Measurements from ENCODE around the gene TMEM18. TPM values are rescaled to one million over a fixed set of nuclear protein-coding genes. Genes with fewer than 3 reads are reported as not detected.

TMEM18 gene
- total RNA-seq, 1 experiment from 2014 or later: 33.5 TPM

DNA sequence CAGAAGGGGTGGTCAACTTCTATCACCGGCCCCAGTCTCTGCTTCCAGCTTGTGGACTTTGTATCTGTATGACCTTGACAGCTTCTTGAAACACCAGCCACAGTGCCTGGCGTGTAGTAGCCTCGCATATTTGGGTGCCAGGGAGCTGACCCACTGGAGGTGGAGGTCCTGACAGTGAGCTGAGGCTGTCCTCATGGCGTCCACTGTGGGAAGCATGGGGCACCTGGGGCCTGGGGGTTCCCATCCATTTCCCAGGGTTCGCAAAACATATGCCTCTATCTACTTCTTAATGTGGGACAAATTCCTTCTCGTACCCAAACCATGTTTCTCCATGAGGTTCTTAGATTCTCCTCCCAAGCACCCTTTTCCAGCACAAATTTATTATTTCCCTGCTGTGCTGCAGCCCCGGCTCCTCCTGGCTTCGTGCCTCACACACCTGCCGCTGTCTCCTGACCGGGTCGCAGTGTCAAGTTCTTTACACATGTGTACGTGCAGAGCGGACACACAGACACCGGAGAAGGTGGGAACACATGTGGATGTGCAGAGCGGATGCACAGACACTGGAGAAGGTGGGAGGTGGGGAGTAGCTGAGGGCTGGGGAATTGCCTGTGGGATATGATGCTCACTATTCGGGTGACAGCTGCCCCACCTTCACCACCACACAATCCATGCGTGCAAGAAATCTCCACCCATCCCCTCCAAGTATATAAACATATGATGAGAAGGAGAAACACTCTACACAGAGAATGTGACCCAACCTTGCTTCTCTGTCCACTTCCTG is 23.4 kb downstream of the TMEM18 start:
- H3K9me2 ChIP-seq (ENCODE audit: insufficient read depth): no peaks in the 10 kb centered on the region
- H3K4me3 ChIP-seq (replicated peaks in 1 of 2; ENCODE audit: low read depth in 1 of 2, low read length in 2 of 2): no peak overlapping the region
- DNase-seq (ENCODE audit: low read depth, low spot score) (no peak), ATAC-seq (no peak)
- BruUV-seq (replicated peaks): no TSS peak
- CTCF ChIA-PET: no interaction called here
- H3K4me2 ChIP-seq (ENCODE audit: low read length): no peak overlapping the region
- TF ChIP-seq TCF7L2 (IDR thresholded peaks at IDR 0.05; ENCODE audit: borderline replicate concordance, extremely low read depth, insufficient read depth, insufficient read length) (no peak), SP1 (IDR thresholded peaks at IDR 0.05; ENCODE audit: low read depth) (no peak), RAD21 (IDR thresholded peaks at IDR 0.05; ENCODE audit: low read depth) (no peak), CBX3 (IDR thresholded peaks at IDR 0.05; ENCODE audit: low read depth) (no peak), FOSL1 (IDR thresholded peaks at IDR 0.05; ENCODE audit: low read depth) (no peak), YY1 (IDR thresholded peaks at IDR 0.05; ENCODE audit: extremely low read depth, insufficient replicate concordance, low read depth, low read length) (no peak), ZNF274 (IDR thresholded peaks at IDR 0.05; ENCODE audit: low read depth, low read length) (no peak), POLR2A (IDR thresholded peaks at IDR 0.05; ENCODE audit: borderline replicate concordance, extremely low read depth, insufficient read depth, insufficient read length) (no peak), SRF (IDR thresholded peaks at IDR 0.05; ENCODE audit: low read depth) (no peak), JUND (IDR thresholded peaks at IDR 0.05) (no peak), EGR1 (IDR thresholded peaks at IDR 0.05; ENCODE audit: low read depth) (no peak), EZH2 (IDR thresholded peaks at IDR 0.05) (no peak), ELF1 (IDR thresholded peaks at IDR 0.05; ENCODE audit: borderline replicate concordance, low read depth) (no peak)
- TF ChIP-seq, protein P1, sequence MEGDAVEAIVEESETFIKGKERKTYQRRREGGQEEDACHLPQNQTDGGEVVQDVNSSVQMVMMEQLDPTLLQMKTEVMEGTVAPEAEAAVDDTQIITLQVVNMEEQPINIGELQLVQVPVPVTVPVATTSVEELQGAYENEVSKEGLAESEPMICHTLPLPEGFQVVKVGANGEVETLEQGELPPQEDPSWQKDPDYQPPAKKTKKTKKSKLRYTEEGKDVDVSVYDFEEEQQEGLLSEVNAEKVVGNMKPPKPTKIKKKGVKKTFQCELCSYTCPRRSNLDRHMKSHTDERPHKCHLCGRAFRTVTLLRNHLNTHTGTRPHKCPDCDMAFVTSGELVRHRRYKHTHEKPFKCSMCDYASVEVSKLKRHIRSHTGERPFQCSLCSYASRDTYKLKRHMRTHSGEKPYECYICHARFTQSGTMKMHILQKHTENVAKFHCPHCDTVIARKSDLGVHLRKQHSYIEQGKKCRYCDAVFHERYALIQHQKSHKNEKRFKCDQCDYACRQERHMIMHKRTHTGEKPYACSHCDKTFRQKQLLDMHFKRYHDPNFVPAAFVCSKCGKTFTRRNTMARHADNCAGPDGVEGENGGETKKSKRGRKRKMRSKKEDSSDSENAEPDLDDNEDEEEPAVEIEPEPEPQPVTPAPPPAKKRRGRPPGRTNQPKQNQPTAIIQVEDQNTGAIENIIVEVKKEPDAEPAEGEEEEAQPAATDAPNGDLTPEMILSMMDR (IDR thresholded peaks at IDR 0.05 in 2 of 3, conservative IDR thresholded peaks at IDR 0.05 in 1 of 3; ENCODE audit: borderline replicate concordance in 1 of 3, insufficient read depth in 1 of 3, low read depth in 2 of 3, low read length in 2 of 3): no peak
- TF ChIP-seq, protein P2, sequence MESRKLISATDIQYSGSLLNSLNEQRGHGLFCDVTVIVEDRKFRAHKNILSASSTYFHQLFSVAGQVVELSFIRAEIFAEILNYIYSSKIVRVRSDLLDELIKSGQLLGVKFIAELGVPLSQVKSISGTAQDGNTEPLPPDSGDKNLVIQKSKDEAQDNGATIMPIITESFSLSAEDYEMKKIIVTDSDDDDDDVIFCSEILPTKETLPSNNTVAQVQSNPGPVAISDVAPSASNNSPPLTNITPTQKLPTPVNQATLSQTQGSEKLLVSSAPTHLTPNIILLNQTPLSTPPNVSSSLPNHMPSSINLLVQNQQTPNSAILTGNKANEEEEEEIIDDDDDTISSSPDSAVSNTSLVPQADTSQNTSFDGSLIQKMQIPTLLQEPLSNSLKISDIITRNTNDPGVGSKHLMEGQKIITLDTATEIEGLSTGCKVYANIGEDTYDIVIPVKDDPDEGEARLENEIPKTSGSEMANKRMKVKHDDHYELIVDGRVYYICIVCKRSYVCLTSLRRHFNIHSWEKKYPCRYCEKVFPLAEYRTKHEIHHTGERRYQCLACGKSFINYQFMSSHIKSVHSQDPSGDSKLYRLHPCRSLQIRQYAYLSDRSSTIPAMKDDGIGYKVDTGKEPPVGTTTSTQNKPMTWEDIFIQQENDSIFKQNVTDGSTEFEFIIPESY (IDR thresholded peaks at IDR 0.05; ENCODE audit: extremely low read depth, insufficient replicate concordance, low read length): no peak
- TF ChIP-seq, protein P3, sequence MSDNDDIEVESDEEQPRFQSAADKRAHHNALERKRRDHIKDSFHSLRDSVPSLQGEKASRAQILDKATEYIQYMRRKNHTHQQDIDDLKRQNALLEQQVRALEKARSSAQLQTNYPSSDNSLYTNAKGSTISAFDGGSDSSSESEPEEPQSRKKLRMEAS (IDR thresholded peaks at IDR 0.05): no peak
- TF ChIP-seq, protein P4, sequence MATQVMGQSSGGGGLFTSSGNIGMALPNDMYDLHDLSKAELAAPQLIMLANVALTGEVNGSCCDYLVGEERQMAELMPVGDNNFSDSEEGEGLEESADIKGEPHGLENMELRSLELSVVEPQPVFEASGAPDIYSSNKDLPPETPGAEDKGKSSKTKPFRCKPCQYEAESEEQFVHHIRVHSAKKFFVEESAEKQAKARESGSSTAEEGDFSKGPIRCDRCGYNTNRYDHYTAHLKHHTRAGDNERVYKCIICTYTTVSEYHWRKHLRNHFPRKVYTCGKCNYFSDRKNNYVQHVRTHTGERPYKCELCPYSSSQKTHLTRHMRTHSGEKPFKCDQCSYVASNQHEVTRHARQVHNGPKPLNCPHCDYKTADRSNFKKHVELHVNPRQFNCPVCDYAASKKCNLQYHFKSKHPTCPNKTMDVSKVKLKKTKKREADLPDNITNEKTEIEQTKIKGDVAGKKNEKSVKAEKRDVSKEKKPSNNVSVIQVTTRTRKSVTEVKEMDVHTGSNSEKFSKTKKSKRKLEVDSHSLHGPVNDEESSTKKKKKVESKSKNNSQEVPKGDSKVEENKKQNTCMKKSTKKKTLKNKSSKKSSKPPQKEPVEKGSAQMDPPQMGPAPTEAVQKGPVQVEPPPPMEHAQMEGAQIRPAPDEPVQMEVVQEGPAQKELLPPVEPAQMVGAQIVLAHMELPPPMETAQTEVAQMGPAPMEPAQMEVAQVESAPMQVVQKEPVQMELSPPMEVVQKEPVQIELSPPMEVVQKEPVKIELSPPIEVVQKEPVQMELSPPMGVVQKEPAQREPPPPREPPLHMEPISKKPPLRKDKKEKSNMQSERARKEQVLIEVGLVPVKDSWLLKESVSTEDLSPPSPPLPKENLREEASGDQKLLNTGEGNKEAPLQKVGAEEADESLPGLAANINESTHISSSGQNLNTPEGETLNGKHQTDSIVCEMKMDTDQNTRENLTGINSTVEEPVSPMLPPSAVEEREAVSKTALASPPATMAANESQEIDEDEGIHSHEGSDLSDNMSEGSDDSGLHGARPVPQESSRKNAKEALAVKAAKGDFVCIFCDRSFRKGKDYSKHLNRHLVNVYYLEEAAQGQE (IDR thresholded peaks at IDR 0.05; ENCODE audit: low read depth): no peak
- H3K36me3 ChIP-seq (ENCODE audit: control insufficient read depth in 1 of 2, insufficient read depth in 2 of 2, low read length in 2 of 2): no peaks in the 10 kb centered on the region
- no peaks in the 10 kb centered on the region for H3K9me3 ChIP-seq (ENCODE audit: control insufficient read depth in 1 of 2, insufficient read depth in 1 of 2, low read depth in 1 of 2, low read length in 2 of 2)
- intact Hi-C loops (cut with micrococcal nuclease): no loop called here
- H3K27me3 ChIP-seq (ENCODE audit: insufficient read depth, low read length): no peaks in the 10 kb centered on the region
- H3K9ac ChIP-seq (ENCODE audit: low read length): no peak overlapping the region
- no peaks in the 10 kb centered on the region for H4K20me1 ChIP-seq (ENCODE audit: insufficient read depth)
- H3K4me1 ChIP-seq (ENCODE audit: control insufficient read depth in 1 of 2, insufficient read depth in 2 of 2, low read length in 2 of 2): no peaks in the 10 kb centered on the region
- no peaks in the 10 kb centered on the region for H3K79me2 ChIP-seq (ENCODE audit: insufficient read depth, low read length)
- no peak overlapping the region for H2AFZ ChIP-seq (ENCODE audit: low read depth, low read length, poor library complexity, severe bottlenecking)
- POLR2A ChIA-PET: no interaction called here
- H3K27ac ChIP-seq (ENCODE audit: low read depth, low read length): no peak overlapping the region
- RAD21 ChIA-PET (ENCODE audit: low non-redundant PET in 1 of 2, low total read pairs in 2 of 2, uncharacterized antibody in 2 of 2, unreplicated experiment in 2 of 2): no interaction called here

Measured in HCT116 (cell line).